HepG2 (cell line): ENCODE data around the gene SOX8. TPM values are rescaled to one million over a fixed set of nuclear protein-coding genes. Genes with fewer than 3 reads are reported as not detected.
A peak's percentile ranks its signal among the peaks of the same experiment; 100 is the strongest.

Experiments used
- ATF3 ChIP-seq: sonication (generic); formaldehyde crosslinking; IDR thresholded peaks from 2 replicates; pipeline ENCODE4 v1.4.0; 2020; ENCODE audit warnings: missing genetic modification reagents
- GMEB2 ChIP-seq: IDR thresholded peaks from 2 replicates; pipeline ENCODE4 v1.6.1; 2016; ENCODE audit warnings: missing biosample characterization, missing genetic modification reagents, low read depth
- HNF1B ChIP-seq: sonication (generic); formaldehyde crosslinking; IDR thresholded peaks from 2 replicates; pipeline ENCODE4 v1.5.1; 2020; ENCODE audit warnings: mild to moderate bottlenecking, moderate library complexity, missing genetic modification reagents
- KDM5A ChIP-seq: fragments of 200-600 bp; sonication (generic); IDR thresholded peaks from 2 replicates; pipeline ENCODE4 v1.7.0; 2018; ENCODE audit warnings: antibody characterized with exemption, mild to moderate bottlenecking, low read length, borderline replicate concordance
- KDM5B ChIP-seq: sonication (generic); formaldehyde crosslinking; IDR thresholded peaks from 2 replicates; pipeline ENCODE4 v1.4.0; 2020; ENCODE audit warnings: missing genetic modification reagents, mild to moderate bottlenecking, borderline replicate concordance
- KLF16 ChIP-seq, 2 experiments: sonication (generic) in 1 of 2; formaldehyde crosslinking in 1 of 2; IDR thresholded peaks; 2 replicates each; pipeline versions ENCODE4 v1.6.1 to v1.8.0; 2016 to 2023; ENCODE audit warnings: missing genetic modification reagents in 2 of 2, missing compliant biosample characterization in 1 of 2
- MEIS2 ChIP-seq: sonication (generic); formaldehyde crosslinking; IDR thresholded peaks from 2 replicates; pipeline ENCODE4 v1.9.0; 2021; ENCODE audit warnings: mild to moderate bottlenecking, missing genetic modification reagents
- MNT ChIP-seq: fragments of 450-650 bp; IDR thresholded peaks from 2 replicates; pipeline ENCODE4 v1.6.1; 2016
- PBX2 ChIP-seq: IDR thresholded peaks from 2 replicates; pipeline ENCODE4 v1.6.1; 2016; ENCODE audit warnings: control low read depth
- SRY ChIP-seq: sonication (generic); formaldehyde crosslinking; IDR thresholded peaks from 2 replicates; pipeline ENCODE4 v1.8.0; 2022; ENCODE audit warnings: mild to moderate bottlenecking, missing genetic modification reagents
- XRCC5 ChIP-seq: fragments of 200-400 bp; formaldehyde crosslinking; optimal IDR thresholded peaks from 2 replicates; pipeline ENCODE3; 2017; ENCODE audit warnings: mild to moderate bottlenecking, low read length
- ZNF10 ChIP-seq: sonication (generic); formaldehyde crosslinking; IDR thresholded peaks from 2 replicates; pipeline ENCODE4 v1.4.0; 2020; ENCODE audit warnings: mild to moderate bottlenecking, low read depth, missing genetic modification reagents, borderline replicate concordance
- ZNF274 ChIP-seq: sonication (generic); formaldehyde crosslinking; IDR thresholded peaks from 2 replicates; pipeline ENCODE4 v1.5.1; 2020; ENCODE audit warnings: mild to moderate bottlenecking, missing genetic modification reagents
- ZNF782 ChIP-seq: sonication (generic); formaldehyde crosslinking; IDR thresholded peaks from 2 replicates; pipeline ENCODE4 v1.4.0; 2020; ENCODE audit warnings: missing genetic modification reagents, mild to moderate bottlenecking, borderline replicate concordance
- ZNF891 ChIP-seq: sonication (generic); formaldehyde crosslinking; IDR thresholded peaks from 2 replicates; pipeline ENCODE4 v1.5.0; 2020; ENCODE audit warnings: mild to moderate bottlenecking, missing genetic modification reagents
- ZSCAN12 ChIP-seq: sonication (generic); formaldehyde crosslinking; IDR thresholded peaks from 2 replicates; pipeline ENCODE4 v1.9.0; 2021; ENCODE audit warnings: mild to moderate bottlenecking, missing genetic modification reagents
- polyA plus RNA-seq, 8 experiments: library from polyadenylated mRNA; depleted of rRNA in 3 of 8; stranded (reverse) in 7 of 8; unstranded in 1 of 8; fragments of >200 nt; fragmentation: Illumina TruSeq in 4 of 8; extraction: Trizol in 4 of 8; gene quantifications; 2 replicates each; pipeline versions ENCODE4 v1.2.1 to v1.2.3, GENCODE V29; 2011 to 2016; ENCODE audit warnings: low read depth in 4 of 8, missing spikeins in 1 of 8, mixed read lengths in 1 of 8; ENCODE audit not compliant: insufficient read depth in 1 of 8
- total RNA-seq, 5 experiments: library from RNA; depleted of rRNA; stranded (reverse); fragments of >200 nt; fragmentation: Illumina TruSeq; extraction: Trizol; gene quantifications; 2 replicates each; pipeline ENCODE4 v1.2.3, GENCODE V29; 2016; ENCODE audit warnings: low read depth in 1 of 5
- TF ChIP-seq, protein P1 (sequence below): sonication (generic); formaldehyde crosslinking; IDR thresholded peaks from 2 replicates; pipeline ENCODE4 v1.5.1; 2020; ENCODE audit warnings: mild to moderate bottlenecking, missing genetic modification reagents, borderline replicate concordance

Gene SOX8
- total and polyA plus RNA-seq, 2 of the 13 experiments (the other 11 are each of a cell fraction or from before 2014, with no cell fraction given) = 0.20 to 0.28 TPM

DNA sequence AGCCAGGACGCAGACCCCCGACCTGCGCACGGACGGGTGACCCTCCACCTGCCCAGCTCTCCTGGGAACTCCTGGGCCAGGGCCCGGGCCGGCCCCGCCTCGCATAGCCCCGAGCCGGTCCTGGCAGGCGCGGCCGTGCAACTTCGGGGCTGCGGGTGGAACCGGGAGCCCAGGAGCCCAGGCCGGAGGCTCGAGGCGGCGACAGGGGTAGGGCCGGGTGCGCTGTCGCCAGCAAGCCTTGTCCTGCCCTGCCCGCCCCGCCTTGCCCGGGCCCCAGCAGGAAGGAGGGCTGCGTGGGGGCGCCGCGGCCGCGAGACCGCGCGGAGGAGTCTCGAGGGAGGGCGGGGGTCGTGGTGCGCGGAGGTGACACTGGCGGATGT is 11.2 kb upstream of the SOX8 start (continued):
- TF ChIP-seq MNT = no peak
- no peak for TF ChIP-seq XRCC5
- no peak for TF ChIP-seq ZSCAN12 (CRISPR knock-in tag)
- peak; percentile 37; the same call in 1 of the 2 replicates for TF ChIP-seq ATF3 (CRISPR knock-in tag)
- peak; percentile 24; the same call in 1 of the 2 replicates for TF ChIP-seq ZNF274 (CRISPR knock-in tag)
- no peak for TF ChIP-seq GMEB2 (CRISPR knock-in tag)
- TF ChIP-seq HNF1B (CRISPR knock-in tag) = no peak
- TF ChIP-seq ZNF891 (CRISPR knock-in tag) = 0 out of 2 replicates have a peak, but pooled peaks have one; percentile 3
- TF ChIP-seq KDM5A = peak; percentile 27; the same call in 1 of the 2 replicates
- TF ChIP-seq MEIS2 (CRISPR knock-in tag) = peak; percentile 20; the same call in 1 of the 2 replicates
- no peak for TF ChIP-seq PBX2 (CRISPR knock-in tag)
- TF ChIP-seq KLF16 (CRISPR knock-in tag; IDR thresholded peaks at IDR 0.05) = no peak
- peak; percentile 83 for TF ChIP-seq SRY (CRISPR knock-in tag)
- TF ChIP-seq, protein P1, sequence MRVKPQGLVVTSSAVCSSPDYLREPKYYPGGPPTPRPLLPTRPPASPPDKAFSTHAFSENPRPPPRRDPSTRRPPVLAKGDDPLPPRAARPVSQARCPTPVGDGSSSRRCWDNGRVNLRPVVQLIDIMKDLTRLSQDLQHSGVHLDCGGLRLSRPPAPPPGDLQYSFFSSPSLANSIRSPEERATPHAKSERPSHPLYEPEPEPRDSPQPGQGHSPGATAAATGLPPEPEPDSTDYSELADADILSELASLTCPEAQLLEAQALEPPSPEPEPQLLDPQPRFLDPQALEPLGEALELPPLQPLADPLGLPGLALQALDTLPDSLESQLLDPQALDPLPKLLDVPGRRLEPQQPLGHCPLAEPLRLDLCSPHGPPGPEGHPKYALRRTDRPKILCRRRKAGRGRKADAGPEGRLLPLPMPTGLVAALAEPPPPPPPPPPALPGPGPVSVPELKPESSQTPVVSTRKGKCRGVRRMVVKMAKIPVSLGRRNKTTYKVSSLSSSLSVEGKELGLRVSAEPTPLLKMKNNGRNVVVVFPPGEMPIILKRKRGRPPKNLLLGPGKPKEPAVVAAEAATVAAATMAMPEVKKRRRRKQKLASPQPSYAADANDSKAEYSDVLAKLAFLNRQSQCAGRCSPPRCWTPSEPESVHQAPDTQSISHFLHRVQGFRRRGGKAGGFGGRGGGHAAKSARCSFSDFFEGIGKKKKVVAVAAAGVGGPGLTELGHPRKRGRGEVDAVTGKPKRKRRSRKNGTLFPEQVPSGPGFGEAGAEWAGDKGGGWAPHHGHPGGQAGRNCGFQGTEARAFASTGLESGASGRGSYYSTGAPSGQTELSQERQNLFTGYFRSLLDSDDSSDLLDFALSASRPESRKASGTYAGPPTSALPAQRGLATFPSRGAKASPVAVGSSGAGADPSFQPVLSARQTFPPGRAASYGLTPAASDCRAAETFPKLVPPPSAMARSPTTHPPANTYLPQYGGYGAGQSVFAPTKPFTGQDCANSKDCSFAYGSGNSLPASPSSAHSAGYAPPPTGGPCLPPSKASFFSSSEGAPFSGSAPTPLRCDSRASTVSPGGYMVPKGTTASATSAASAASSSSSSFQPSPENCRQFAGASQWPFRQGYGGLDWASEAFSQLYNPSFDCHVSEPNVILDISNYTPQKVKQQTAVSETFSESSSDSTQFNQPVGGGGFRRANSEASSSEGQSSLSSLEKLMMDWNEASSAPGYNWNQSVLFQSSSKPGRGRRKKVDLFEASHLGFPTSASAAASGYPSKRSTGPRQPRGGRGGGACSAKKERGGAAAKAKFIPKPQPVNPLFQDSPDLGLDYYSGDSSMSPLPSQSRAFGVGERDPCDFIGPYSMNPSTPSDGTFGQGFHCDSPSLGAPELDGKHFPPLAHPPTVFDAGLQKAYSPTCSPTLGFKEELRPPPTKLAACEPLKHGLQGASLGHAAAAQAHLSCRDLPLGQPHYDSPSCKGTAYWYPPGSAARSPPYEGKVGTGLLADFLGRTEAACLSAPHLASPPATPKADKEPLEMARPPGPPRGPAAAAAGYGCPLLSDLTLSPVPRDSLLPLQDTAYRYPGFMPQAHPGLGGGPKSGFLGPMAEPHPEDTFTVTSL (CRISPR knock-in tag) = no peak
- TF ChIP-seq KDM5B (CRISPR knock-in tag) = peak; percentile 76; the same call in 1 of the 2 replicates
- TF ChIP-seq ZNF10 = no peak
- TF ChIP-seq ZNF782 = no peak
